OCI-LY1 (cell line): Measurements from ENCODE around the gene YIF1A.

Experiments used
- CTCF ChIP-seq: fragments of 200-600 bp; sonication (generic), shearing (Covaris generic); IDR thresholded peaks from 2 replicates; pipeline ENCODE4 v1.5.1; 2017; ENCODE audit warnings: mild to moderate bottlenecking, antibody characterized with exemption, low read length, moderate library complexity, mixed read lengths
- EZH2 ChIP-seq: fragments of 200-600 bp; sonication (generic), shearing (Covaris generic); IDR thresholded peaks from 2 replicates; pipeline ENCODE4 v1.8.0; 2017; ENCODE audit warnings: borderline replicate concordance, mixed run types, mild to moderate bottlenecking, antibody characterized with exemption, low read length, moderate library complexity, mixed read lengths

- TF ChIP-seq CTCF (no peak), EZH2 (no peak)
These were observed 27.2 kb upstream of the YIF1A start for GRCh38 chr11:66315921-66316811.
